H1 (cell line): Measurements from ENCODE around the gene FXR2. TPM values are rescaled to one million over a fixed set of nuclear protein-coding genes. Genes with fewer than 3 reads are reported as not detected.

Source experiments
- ASH2L ChIP-seq: fragments of 200-600, 300-600 bp; sonication (generic); IDR thresholded peaks from one replicate; pipeline ENCODE4 v1.7.1; 2017; ENCODE audit warnings: low read length
- ATF3 ChIP-seq: IDR thresholded peaks from 2 replicates; pipeline ENCODE4 v1.6.1; 2011; ENCODE audit warnings: low read depth, mild to moderate bottlenecking, low read length; ENCODE audit not compliant: insufficient read depth
- BCL11A ChIP-seq, 2 experiments: IDR thresholded peaks; one replicate each; pipeline ENCODE4 v1.6.1; 2011; ENCODE audit warnings: low read depth in 2 of 2, low read length in 2 of 2, mild to moderate bottlenecking in 2 of 2
- CBX5 ChIP-seq: fragments of 300-800, 300-1000 bp; sonication (generic); IDR thresholded peaks from 2 replicates; pipeline ENCODE4 v1.7.1; 2016; ENCODE audit warnings: antibody characterized with exemption, low read length, low read depth
- CHD2 ChIP-seq: IDR thresholded peaks from 2 replicates; pipeline ENCODE4 v1.6.1; 2012; ENCODE audit warnings: low read length, improper control_type of control experiment
- CREB1 ChIP-seq: IDR thresholded peaks from 2 replicates; pipeline ENCODE4 v1.6.1; 2012; ENCODE audit warnings: inconsistent platforms
- CTCF ChIP-seq, 3 experiments: IDR thresholded peaks; 1 replicate in 2 of 3; 2 replicates in 1 of 3; pipeline versions ENCODE4 v1.5.1 to v1.6.1; 2011; ENCODE audit warnings: low read length in 3 of 3, mild to moderate bottlenecking in 3 of 3, inconsistent platforms in 2 of 3, low read depth in 1 of 3, moderate library complexity in 1 of 3; ENCODE audit not compliant: insufficient read depth in 1 of 3; ENCODE audit errors: control extremely low read depth in 1 of 3
- E2F6 ChIP-seq: IDR thresholded peaks from 2 replicates; pipeline ENCODE4 v1.6.1; 2012; ENCODE audit warnings: inconsistent platforms
- GTF2F1 ChIP-seq: IDR thresholded peaks from 2 replicates; pipeline ENCODE4 v1.6.1; 2012; ENCODE audit warnings: low read depth, low read length, improper control_type of control experiment, borderline replicate concordance
- HDAC6 ChIP-seq: IDR thresholded peaks from one replicate; pipeline ENCODE4 v1.7.1; 2012; ENCODE audit warnings: low read depth, mild to moderate bottlenecking, inconsistent platforms, low read length, moderate library complexity
- MAFK ChIP-seq: IDR thresholded peaks from 2 replicates; pipeline ENCODE4 v1.6.1; 2012; ENCODE audit warnings: low read depth, mild to moderate bottlenecking, improper control_type of control experiment, low read length
- NRF1 ChIP-seq: IDR thresholded peaks from 2 replicates; pipeline ENCODE4 v1.6.1; 2011; ENCODE audit warnings: mild to moderate bottlenecking, low read depth, low read length, improper control_type of control experiment
- POLR2A ChIP-seq, 2 experiments: IDR thresholded peaks; 1 replicate in 1 of 2; 2 replicates in 1 of 2; pipeline ENCODE4 v1.6.1; 2011; ENCODE audit warnings: low read depth in 2 of 2, low read length in 2 of 2, mild to moderate bottlenecking in 2 of 2; ENCODE audit errors: control extremely low read depth in 1 of 2
- RAD21 ChIP-seq, 2 experiments: IDR thresholded peaks in 1 of 2; conservative IDR thresholded peaks in 1 of 2; 2 replicates each; pipeline ENCODE4 v1.6.1; 2011; ENCODE audit warnings: low read depth in 2 of 2, low read length in 2 of 2, improper control_type of control experiment in 1 of 2, inconsistent platforms in 1 of 2, mild to moderate bottlenecking in 1 of 2, moderate library complexity in 1 of 2
- RFX5 ChIP-seq: IDR thresholded peaks from 2 replicates; pipeline ENCODE4 v1.6.1; 2011; ENCODE audit warnings: low read depth, low read length, improper control_type of control experiment, borderline replicate concordance
- RNF2 ChIP-seq: fragments of 200-900, 300-1000 bp; sonication (generic); IDR thresholded peaks from 2 replicates; pipeline ENCODE4 v1.7.1; 2016; ENCODE audit warnings: borderline replicate concordance, low read depth, mild to moderate bottlenecking, antibody characterized with exemption, low read length; ENCODE audit not compliant: poor library complexity, severe bottlenecking; ENCODE audit errors: missing control alignments
- SIX5 ChIP-seq: IDR thresholded peaks from 2 replicates; pipeline ENCODE4 v1.6.1; 2011; ENCODE audit warnings: mild to moderate bottlenecking, low read depth, low read length
- SP4 ChIP-seq: IDR thresholded peaks from 2 replicates; pipeline ENCODE4 v1.6.1; 2012; ENCODE audit warnings: low read length, inconsistent platforms
- TAF1 ChIP-seq: IDR thresholded peaks from 2 replicates; pipeline ENCODE4 v1.6.1; 2011; ENCODE audit warnings: mild to moderate bottlenecking, low read depth, low read length
- TBP ChIP-seq: IDR thresholded peaks from 2 replicates; pipeline ENCODE4 v1.6.1; 2011; ENCODE audit warnings: low read depth, low read length, improper control_type of control experiment
- polyA plus RNA-seq, 7 experiments: library from polyadenylated mRNA; depleted of rRNA in 3 of 7; stranded (reverse) in 5 of 7; unstranded in 2 of 7; fragments of >200 nt in 5 of 7; fragments of 200-250 nt in 2 of 7; gene quantifications; 1 replicate in 5 of 7; 2 replicates in 1 of 7; 4 replicates in 1 of 7; pipeline versions ENCODE4 v1.2.1 to v1.2.3, GENCODE V29; 2011 to 2013; ENCODE audit warnings: missing spikeins in 2 of 7, mixed read lengths in 2 of 7
- total RNA-seq: library from RNA; stranded (reverse); fragmentation: NEBNext Ultra II Directional; extraction: Animal tissue kit (Norgen Biotek cat#: 25700); gene quantifications from 2 replicates; pipeline ENCODE4 v1.2.1, GENCODE V29; 2021

The FXR2 gene
- total and polyA plus RNA-seq, 2 of the 8 experiments (the other 6 are each of a cell fraction or from before 2014, with no cell fraction given) = 26.2 to 44.0 TPM

- peak; percentile 62 to 76 (median 64) for TF ChIP-seq CTCF (IDR thresholded peaks at IDR 0.05; ENCODE audit: control extremely low read depth in 1 of 3, insufficient read depth in 1 of 3, low read depth in 1 of 3, low read length in 3 of 3)
- peak; percentile 14 to 29 for TF ChIP-seq RAD21 (IDR thresholded peaks at IDR 0.05 in 1 of 2, conservative IDR thresholded peaks at IDR 0.05 in 1 of 2; ENCODE audit: low read depth in 2 of 2, low read length in 2 of 2)
- peak in 1 of 2 experiments; percentile 24; a peak in 1 of 3 replicates for TF ChIP-seq POLR2A (IDR thresholded peaks at IDR 0.05; ENCODE audit: control extremely low read depth in 1 of 2, low read depth in 2 of 2, low read length in 2 of 2)
- no peak for TF ChIP-seq GTF2F1
- TF ChIP-seq ATF3 = no peak
- TF ChIP-seq TBP = peak; percentile 28; the same call in 1 of the 2 replicates
- no peak for TF ChIP-seq CBX5
- TF ChIP-seq BCL11A (IDR thresholded peaks at IDR 0.05; ENCODE audit: low read depth in 2 of 2, low read length in 2 of 2) = no peak
- no peak for TF ChIP-seq MAFK
- TF ChIP-seq SIX5 = no peak
- no peak for TF ChIP-seq CHD2
- no peak for TF ChIP-seq HDAC6
- TF ChIP-seq E2F6 = no peak
- TF ChIP-seq RFX5 = no peak
- TF ChIP-seq RNF2 = no peak
- peak; percentile 46; the same call in 1 of the 2 replicates for TF ChIP-seq TAF1
- TF ChIP-seq ASH2L = no peak
- peak; percentile 85 for TF ChIP-seq NRF1
- peak; percentile 74 for TF ChIP-seq CREB1
- no peak; the same call in 1 of the 2 replicates for TF ChIP-seq SP4
Measured at GRCh38 chr17:7614425-7615264, at the start of gene FXR2 (continued).
